ENCODE data around the gene PRR14.

PRR14 gene

GRCh38 chr16:30650369-30651123 is at the start of gene PRR14:
TSS of gene PRR14 (plus strand) at chr16:30650960. CDS start at chr16:30651646, 686 bp downstream.
- no peak for TF ChIP-seq CTCF (conservative IDR thresholded peaks at IDR 0.05; ENCODE audit: low read depth, low read length)
- H3K4me3 ChIP-seq (ENCODE audit: low read depth, low read length), result peak within 1 kb of the TSS; percentile 86
- peak; percentile 100 for DNase-seq (ENCODE audit: low read depth)

- H3K4me3 ChIP-seq (ENCODE audit: low read depth, low read length), result no peak overlapping the region
- DNase-seq (ENCODE audit: low read depth), result no peak
- no peak for TF ChIP-seq CTCF (conservative IDR thresholded peaks at IDR 0.05; ENCODE audit: low read depth, low read length)
Measured at GRCh38 chr16:30601966-30602365, 48.8 kb upstream of the PRR14 start.

- no peak for TF ChIP-seq CTCF (conservative IDR thresholded peaks at IDR 0.05; ENCODE audit: low read depth, low read length)
- peak; percentile 20 for DNase-seq (ENCODE audit: low read depth)
- no peak overlapping the region for H3K4me3 ChIP-seq (ENCODE audit: low read depth, low read length)
Measured at GRCh38 chr16:30602616-30603277, 48.0 kb upstream of the PRR14 start.

GRCh38 chr16:30603945-30604315 is 46.8 kb upstream of the PRR14 start:
- TF ChIP-seq CTCF (conservative IDR thresholded peaks at IDR 0.05; ENCODE audit: low read depth, low read length), result no peak
- no peak overlapping the region for H3K4me3 ChIP-seq (ENCODE audit: low read depth, low read length)
- DNase-seq (ENCODE audit: low read depth), result no peak

GRCh38 chr16:30604316-30604947 is 46.3 kb upstream of the PRR14 start:
- no peak for TF ChIP-seq CTCF (conservative IDR thresholded peaks at IDR 0.05; ENCODE audit: low read depth, low read length)
- no peak for DNase-seq (ENCODE audit: low read depth)
- no peak overlapping the region for H3K4me3 ChIP-seq (ENCODE audit: low read depth, low read length)

GRCh38 chr16:30605158-30605557 is 45.6 kb upstream of the PRR14 start:
- DNase-seq (ENCODE audit: low read depth), result no peak
- no peak overlapping the region for H3K4me3 ChIP-seq (ENCODE audit: low read depth, low read length)
- no peak for TF ChIP-seq CTCF (conservative IDR thresholded peaks at IDR 0.05; ENCODE audit: low read depth, low read length)

Measured in choroid plexus epithelial cell (primary cell).